HepG2 (cell line): Measurements from ENCODE around the gene ANG. TPM values are rescaled to one million over a fixed set of nuclear protein-coding genes. Genes with fewer than 3 reads are reported as not detected.

Experiments used
- ATAC-seq: fragments of 200-7000 bp; cut with Tn5 transposase; 3 replicates; pipeline ENCODE4 v1.9.1; 2020; ENCODE audit warnings: mild to moderate bottlenecking, moderate library complexity
- BruUV-seq: library from RNA; stranded (reverse); fragments of 400-500 nt; replicated peaks from 2 replicates; lab custom pipeline; 2021; lab: Mats Ljungman, UMichigan
- CTCF ChIA-PET: fragments of 300-600 bp; formaldehyde crosslinking; extraction: SDS; loops from one replicate; lab custom pipeline; 2021; ENCODE audit warnings: low total read pairs, inconsistent platforms, low intra/inter-chr PET ratio; lab: Yijun Ruan, JAX
- POLR2A ChIA-PET: fragments of 350-600 bp; sonication (Branson Sonifier 250); formaldehyde crosslinking; loops from one replicate; lab custom pipeline; 2020; ENCODE audit warnings: antibody characterized with exemption, inconsistent platforms; lab: Yijun Ruan, JAX
- DNase-seq: peaks from one replicate; pipeline ENCODE4 v3.0.0-alpha.2; 2015; ENCODE audit warnings: low spot score
- FAIRE-seq: peaks from 3 replicates; lab custom pipeline; 2011; peaks lifted over from hg19 to GRCh38; lab: Jason Lieb, UNC
- H2AFZ ChIP-seq: one replicate; pipeline ENCODE4 v1.6.1; 2011; ENCODE audit warnings: low read length, inconsistent platforms
- H3K27ac ChIP-seq: fragments of 300-600 bp; 3 replicates; pipeline ENCODE4 v1.8.0; 2011; ENCODE audit warnings: mixed run types, mild to moderate bottlenecking, mixed read lengths, low read length, inconsistent platforms; ENCODE audit not compliant: insufficient read depth; ENCODE audit errors: extremely low read length
- H3K27me3 ChIP-seq, 2 experiments: fragments of 200-600 bp in 1 of 2; 2 replicates in 1 of 2; 3 replicates in 1 of 2; pipeline versions ENCODE4 v1.6.0 to v1.8.0; 2011; ENCODE audit warnings: low read length in 2 of 2, mild to moderate bottlenecking in 2 of 2, moderate library complexity in 2 of 2, inconsistent platforms in 1 of 2; ENCODE audit not compliant: insufficient read depth in 2 of 2, control insufficient read depth in 1 of 2
- H3K36me3 ChIP-seq, 2 experiments: fragments of 200-600 bp in 1 of 2; replicated peaks in 1 of 2; 2 replicates in 1 of 2; 3 replicates in 1 of 2; pipeline versions ENCODE4 v1.5.1 to v1.8.0; 2011; ENCODE audit warnings: low read length in 2 of 2, inconsistent platforms in 1 of 2; ENCODE audit not compliant: insufficient read depth in 2 of 2, control insufficient read depth in 1 of 2
- H3K4me1 ChIP-seq: 2 replicates; pipeline ENCODE4 v1.5.1; 2012; ENCODE audit warnings: low read length, inconsistent platforms; ENCODE audit not compliant: insufficient read depth
- H3K4me2 ChIP-seq: 2 replicates; pipeline ENCODE4 v1.6.0; 2011; ENCODE audit warnings: low read depth, low read length, inconsistent platforms
- H3K4me3 ChIP-seq, 3 experiments: fragments of 200-600 bp in 1 of 3; sonication (generic), shearing (Covaris generic) in 1 of 3; replicated peaks in 1 of 3; 2 replicates each; pipeline ENCODE4 v1.5.1; 2011 to 2016; ENCODE audit warnings: low read length in 3 of 3, inconsistent platforms in 2 of 3, low read depth in 2 of 3, mild to moderate bottlenecking in 2 of 3, control low read depth in 1 of 3, mixed read lengths in 1 of 3; ENCODE audit not compliant: insufficient read depth in 1 of 3
- H3K79me2 ChIP-seq: one replicate; pipeline ENCODE4 v1.6.1; 2011; ENCODE audit warnings: low read length, inconsistent platforms; ENCODE audit not compliant: insufficient read depth
- H3K9ac ChIP-seq: 2 replicates; pipeline ENCODE4 v1.6.0; 2011; ENCODE audit warnings: mild to moderate bottlenecking, low read depth, low read length, inconsistent platforms; ENCODE audit not compliant: insufficient read depth
- H3K9me3 ChIP-seq: 2 replicates; pipeline ENCODE4 v1.5.1; 2012; ENCODE audit warnings: mild to moderate bottlenecking, low read length
- H4K20me1 ChIP-seq: 2 replicates; pipeline ENCODE4 v1.6.0; 2011; ENCODE audit warnings: inconsistent platforms, mild to moderate bottlenecking, low read length, moderate library complexity; ENCODE audit not compliant: insufficient read depth
- KLF13 ChIP-seq: sonication (generic); formaldehyde crosslinking; IDR thresholded peaks from 2 replicates; pipeline ENCODE4 v1.4.0; 2020; ENCODE audit warnings: mild to moderate bottlenecking, missing genetic modification reagents
- POLR2A ChIP-seq, 2 experiments: IDR thresholded peaks; 2 replicates each; pipeline ENCODE4 v1.6.1; 2011; ENCODE audit warnings: low read depth in 2 of 2, low read length in 2 of 2, mild to moderate bottlenecking in 1 of 2, moderate library complexity in 1 of 2; ENCODE audit not compliant: insufficient read depth in 1 of 2
- POLR2AphosphoS5 ChIP-seq: IDR thresholded peaks from 2 replicates; pipeline ENCODE4 v1.6.1; 2012; ENCODE audit warnings: low read depth, low read length
- RBFOX2 ChIP-seq: fragments of 200-400 bp; formaldehyde crosslinking; IDR thresholded peaks from 2 replicates; pipeline ENCODE4 v1.6.1; 2017; ENCODE audit warnings: low read depth, mild to moderate bottlenecking, low read length
- RBM22 ChIP-seq: fragments of 200-400 bp; formaldehyde crosslinking; optimal IDR thresholded peaks from 2 replicates; pipeline ENCODE3; 2017; ENCODE audit warnings: mild to moderate bottlenecking, low read length, moderate library complexity
- SMAD3 ChIP-seq: sonication (generic); formaldehyde crosslinking; IDR thresholded peaks from 2 replicates; pipeline ENCODE4 v1.4.0; 2020; ENCODE audit warnings: missing genetic modification reagents
- ZNF101 ChIP-seq: sonication (generic); formaldehyde crosslinking; IDR thresholded peaks from 2 replicates; pipeline ENCODE4 v1.4.0; 2020; ENCODE audit warnings: mild to moderate bottlenecking, low read depth, missing genetic modification reagents, borderline replicate concordance
- WGBS: methylation state at CpG from one replicate; pipeline ENCODE4 v1.1.6; 2017; ENCODE audit warnings: low lambda C conversion rate; 5-methylcytosine and 5-hydroxymethylcytosine counted together
- in situ Hi-C: cut with HindIII; loops from 2 replicates; pipeline ENCODE4 v1.10.0; 2017; ENCODE audit warnings: low pct_unique_long_range_greater_than_20kb; ENCODE audit not compliant: extremely low pct_ligation_motif_present
- intact Hi-C: fragments of 100-400 bp; cut with micrococcal nuclease; formaldehyde crosslinking; loops from one replicate; pipeline ENCODE4 v1.10.0; 2022; ENCODE audit not compliant: unreplicated experiment
- polyA plus RNA-seq, 8 experiments: library from polyadenylated mRNA; depleted of rRNA in 3 of 8; stranded (reverse) in 7 of 8; unstranded in 1 of 8; fragments of >200 nt; fragmentation: Illumina TruSeq in 4 of 8; extraction: Trizol in 4 of 8; gene quantifications; 2 replicates each; pipeline versions ENCODE4 v1.2.1 to v1.2.3, GENCODE V29; 2011 to 2016; ENCODE audit warnings: low read depth in 4 of 8, missing spikeins in 1 of 8, mixed read lengths in 1 of 8; ENCODE audit not compliant: insufficient read depth in 1 of 8
- total RNA-seq, 5 experiments: library from RNA; depleted of rRNA; stranded (reverse); fragments of >200 nt; fragmentation: Illumina TruSeq; extraction: Trizol; gene quantifications; 2 replicates each; pipeline ENCODE4 v1.2.3, GENCODE V29; 2016; ENCODE audit warnings: low read depth in 1 of 5
- TF ChIP-seq, protein P1 (sequence below): sonication (generic); formaldehyde crosslinking; IDR thresholded peaks from 2 replicates; pipeline ENCODE4 v1.4.0; 2020; ENCODE audit warnings: missing genetic modification reagents, borderline replicate concordance

Gene ANG
- total and polyA plus RNA-seq, 2 of the 13 experiments (the other 11 are each of a cell fraction or from before 2014, with no cell fraction given): 83.6 to 401 TPM

DNA sequence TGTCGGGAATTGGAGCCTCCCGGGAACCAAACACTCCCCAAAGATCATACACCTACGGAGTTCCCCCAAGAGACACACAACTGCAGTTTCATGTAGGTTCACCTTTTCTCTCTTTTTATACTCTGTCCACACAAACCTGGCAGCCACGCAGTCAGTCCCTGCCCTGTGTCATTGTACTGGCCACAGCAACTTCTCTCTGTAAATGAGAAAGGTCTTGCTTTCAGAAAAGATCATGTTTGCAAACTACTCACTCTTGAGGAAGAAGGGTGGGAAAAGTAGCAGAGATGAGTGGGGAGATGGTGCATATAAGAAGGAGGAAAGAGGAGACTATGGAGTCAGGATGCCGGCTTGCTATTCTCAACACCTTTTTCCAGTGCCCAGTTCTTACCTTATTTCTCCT, 10.4 kb downstream of the ANG start:
- ChIA-PET POLR2A (no interaction called here), CTCF (interaction anchor here (1.7 kb wide), 2 partner anchors 157 to 272 kb away, joined by 4 to 5 read pairs; no protein-coding TSS in a partner anchor)
- intact Hi-C loops: no loop called here
- H3K9ac ChIP-seq: no peak overlapping the region
- H3K4me1 ChIP-seq: no peaks in the 10 kb centered on the region
- peak; percentile 90 for TF ChIP-seq RBM22
- TF ChIP-seq SMAD3 (CRISPR knock-in tag): no peak
- 0 out of 2 replicates have a peak, but pooled peaks have one; percentile 6 for TF ChIP-seq RBFOX2
- TF ChIP-seq, protein P1, sequence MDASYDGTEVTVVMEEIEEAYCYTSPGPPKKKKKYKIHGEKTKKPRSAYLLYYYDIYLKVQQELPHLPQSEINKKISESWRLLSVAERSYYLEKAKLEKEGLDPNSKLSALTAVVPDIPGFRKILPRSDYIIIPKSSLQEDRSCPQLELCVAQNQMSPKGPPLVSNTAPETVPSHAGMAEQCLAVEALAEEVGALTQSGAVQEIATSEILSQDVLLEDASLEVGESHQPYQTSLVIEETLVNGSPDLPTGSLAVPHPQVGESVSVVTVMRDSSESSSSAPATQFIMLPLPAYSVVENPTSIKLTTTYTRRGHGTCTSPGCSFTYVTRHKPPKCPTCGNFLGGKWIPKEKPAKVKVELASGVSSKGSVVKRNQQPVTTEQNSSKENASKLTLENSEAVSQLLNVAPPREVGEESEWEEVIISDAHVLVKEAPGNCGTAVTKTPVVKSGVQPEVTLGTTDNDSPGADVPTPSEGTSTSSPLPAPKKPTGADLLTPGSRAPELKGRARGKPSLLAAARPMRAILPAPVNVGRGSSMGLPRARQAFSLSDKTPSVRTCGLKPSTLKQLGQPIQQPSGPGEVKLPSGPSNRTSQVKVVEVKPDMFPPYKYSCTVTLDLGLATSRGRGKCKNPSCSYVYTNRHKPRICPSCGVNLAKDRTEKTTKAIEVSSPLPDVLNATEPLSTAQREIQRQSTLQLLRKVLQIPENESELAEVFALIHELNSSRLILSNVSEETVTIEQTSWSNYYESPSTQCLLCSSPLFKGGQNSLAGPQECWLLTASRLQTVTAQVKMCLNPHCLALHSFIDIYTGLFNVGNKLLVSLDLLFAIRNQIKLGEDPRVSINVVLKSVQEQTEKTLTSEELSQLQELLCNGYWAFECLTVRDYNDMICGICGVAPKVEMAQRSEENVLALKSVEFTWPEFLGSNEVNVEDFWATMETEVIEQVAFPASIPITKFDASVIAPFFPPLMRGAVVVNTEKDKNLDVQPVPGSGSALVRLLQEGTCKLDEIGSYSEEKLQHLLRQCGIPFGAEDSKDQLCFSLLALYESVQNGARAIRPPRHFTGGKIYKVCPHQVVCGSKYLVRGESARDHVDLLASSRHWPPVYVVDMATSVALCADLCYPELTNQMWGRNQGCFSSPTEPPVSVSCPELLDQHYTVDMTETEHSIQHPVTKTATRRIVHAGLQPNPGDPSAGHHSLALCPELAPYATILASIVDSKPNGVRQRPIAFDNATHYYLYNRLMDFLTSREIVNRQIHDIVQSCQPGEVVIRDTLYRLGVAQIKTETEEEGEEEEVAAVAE: no peak
- TF ChIP-seq ZNF101: no peak
- peak in 1 of 2 experiments; percentile 27; a peak in 1 of 4 replicates for TF ChIP-seq POLR2A (IDR thresholded peaks at IDR 0.05; ENCODE audit: insufficient read depth in 1 of 2, low read depth in 2 of 2, low read length in 2 of 2)
- no peak for TF ChIP-seq KLF13 (CRISPR knock-in tag)
- TF ChIP-seq POLR2AphosphoS5: peak; percentile 51; the same call in 1 of the 2 replicates
- H2AFZ ChIP-seq: no peak overlapping the region
- no peak for DNase-seq
- H3K4me2 ChIP-seq: no peak overlapping the region
- H4K20me1 ChIP-seq: peaks cover 54% of the 10 kb centered on the region
- H3K79me2 ChIP-seq: peaks cover 16% of the 10 kb centered on the region
- no peak for FAIRE-seq
- ATAC-seq: no peak; the same call in 2 of the 3 replicates
- 83% methylated on average over 5 of the region's 5 CpGs for WGBS
- H3K36me3 ChIP-seq: peaks cover 30 to 65% of the 10 kb centered on the region in 2 experiments
- H3K27ac ChIP-seq: no peak overlapping the region
- H3K9me3 ChIP-seq: no peaks in the 10 kb centered on the region
- in situ Hi-C loops: loop anchor here (5.0 kb wide), 1 partner anchor 158 kb away; no protein-coding TSS in a partner anchor
- no peak overlapping the region for H3K4me3 ChIP-seq
- no TSS peak for BruUV-seq
- H3K27me3 ChIP-seq: no peaks in the 10 kb centered on the region
